Activated naive CD8-positive, alpha-beta T cell treated with anti-CD3 and anti-CD28 coated beads, Interleukin-2, amount 10 ng/mL, durations not matched to agents 7 days and 5 days (primary cell): Measurements from ENCODE around the gene TESPA1. TPM values are rescaled to one million over a fixed set of nuclear protein-coding genes. Genes with fewer than 3 reads are reported as not detected.
A peak's percentile ranks its signal among the peaks of the same experiment; 100 is the strongest.

Source experiments
- ATAC-seq: fragments of 150-1000 bp; cut with Tn5 transposase; one replicate; pipeline ENCODE4 v1.10.0; 2021; ENCODE audit warnings: low read depth, moderate library complexity
- POLR2A ChIA-PET: fragments of 350-600 bp; sonication (Branson Sonifier 250); formaldehyde crosslinking; loops from one replicate; lab custom pipeline; 2021; ENCODE audit warnings: antibody characterized with exemption; lab: Charles Lee
- DNase-seq: peaks from one replicate; pipeline ENCODE4 v3.0.0; 2021
- H3K27ac Mint-ChIP-seq: one replicate; pipeline ENCODE4 v1.8.0; 2022; ENCODE audit warnings: mild to moderate bottlenecking, mixed read lengths
- H3K27me3 Mint-ChIP-seq: one replicate; pipeline ENCODE4 v1.8.0; 2022; ENCODE audit warnings: mild to moderate bottlenecking, moderate library complexity, mixed read lengths
- H3K36me3 Mint-ChIP-seq: one replicate; pipeline ENCODE4 v1.8.0; 2021; ENCODE audit warnings: mild to moderate bottlenecking, mixed read lengths
- H3K4me1 Mint-ChIP-seq: one replicate; pipeline ENCODE4 v1.8.0; 2021; ENCODE audit warnings: mixed read lengths
- H3K4me3 Mint-ChIP-seq: one replicate; pipeline ENCODE4 v1.8.0; 2022; ENCODE audit warnings: mild to moderate bottlenecking, moderate library complexity, mixed read lengths
- H3K9me3 Mint-ChIP-seq: one replicate; pipeline ENCODE4 v1.8.0; 2021; ENCODE audit warnings: mixed read lengths
- total RNA-seq, 2 experiments: library from RNA; stranded (reverse); gene quantifications; one replicate each; pipeline ENCODE4 v1.2.3, GENCODE V29; 2021

TESPA1 gene
- total RNA-seq, 2 experiments from 2014 or later = 105 to 112 TPM

GRCh38 chr12:54933376-54933775, 51.2 kb downstream of the TESPA1 start:
- peaks cover 32% of the 10 kb centered on the region for H3K9me3 Mint-ChIP-seq
- H3K4me1 Mint-ChIP-seq = peaks cover 35% of the 10 kb centered on the region
- H3K27ac Mint-ChIP-seq = peak overlapping the region; percentile 52
- ATAC-seq = peak; percentile 45
- POLR2A ChIA-PET = no interaction called here
- H3K27me3 Mint-ChIP-seq = no peaks in the 10 kb centered on the region
- peak overlapping the region; percentile 32 for H3K4me3 Mint-ChIP-seq
- DNase-seq = no peak
- peaks cover 33% of the 10 kb centered on the region for H3K36me3 Mint-ChIP-seq

GRCh38 chr12:54932691-54933090, 51.9 kb downstream of the TESPA1 start:
- Mint-ChIP-seq H3K9me3 (peaks cover 30% of the 10 kb centered on the region), H3K4me3 (peak overlapping the region; percentile 32), H3K4me1 (peaks cover 35% of the 10 kb centered on the region), H3K27ac (peak overlapping the region; percentile 52), H3K36me3 (peaks cover 31% of the 10 kb centered on the region), H3K27me3 (no peaks in the 10 kb centered on the region)
- POLR2A ChIA-PET = no interaction called here
- no peak for DNase-seq
- no peak for ATAC-seq

- POLR2A ChIA-PET = no interaction called here
- Mint-ChIP-seq H3K4me1 (peaks cover 35% of the 10 kb centered on the region), H3K4me3 (no peak overlapping the region), H3K9me3 (peaks cover 34% of the 10 kb centered on the region), H3K27me3 (no peaks in the 10 kb centered on the region), H3K36me3 (peaks cover 32% of the 10 kb centered on the region), H3K27ac (no peak overlapping the region)
- ATAC-seq = no peak
- no peak for DNase-seq
Measured at GRCh38 chr12:54932038-54932437, 52.5 kb downstream of the TESPA1 start.

- peaks cover 31% of the 10 kb centered on the region for H3K9me3 Mint-ChIP-seq
- H3K27ac Mint-ChIP-seq = no peak overlapping the region
- H3K4me3 Mint-ChIP-seq = no peak overlapping the region
- POLR2A ChIA-PET = no interaction called here
- H3K36me3 Mint-ChIP-seq = peaks cover 27% of the 10 kb centered on the region
- peaks cover 17% of the 10 kb centered on the region for H3K4me1 Mint-ChIP-seq
- DNase-seq = no peak
- H3K27me3 Mint-ChIP-seq = no peaks in the 10 kb centered on the region
- no peak for ATAC-seq
Measured at GRCh38 chr12:54929998-54930397, 54.6 kb downstream of the TESPA1 start.

- DNase-seq (no peak), ATAC-seq (no peak)
- H3K9me3 Mint-ChIP-seq = peaks cover 20% of the 10 kb centered on the region
- H3K27me3 Mint-ChIP-seq = no peaks in the 10 kb centered on the region
- POLR2A ChIA-PET = no interaction called here
- H3K4me3 Mint-ChIP-seq = no peak overlapping the region
- H3K4me1 Mint-ChIP-seq = peaks cover 2% of the 10 kb centered on the region
- no peak overlapping the region for H3K27ac Mint-ChIP-seq
- H3K36me3 Mint-ChIP-seq = peaks cover 19% of the 10 kb centered on the region
Measured at GRCh38 chr12:54926246-54926645, 58.3 kb downstream of the TESPA1 start.

- peaks cover 10% of the 10 kb centered on the region for H3K36me3 Mint-ChIP-seq
- ATAC-seq (no peak), DNase-seq (no peak)
- H3K4me3 Mint-ChIP-seq = no peak overlapping the region
- peaks cover 11% of the 10 kb centered on the region for H3K9me3 Mint-ChIP-seq
- H3K4me1 Mint-ChIP-seq = no peaks in the 10 kb centered on the region
- H3K27me3 Mint-ChIP-seq = no peaks in the 10 kb centered on the region
- H3K27ac Mint-ChIP-seq = no peak overlapping the region
- POLR2A ChIA-PET = no interaction called here
Measured at GRCh38 chr12:54924972-54925707, 59.4 kb downstream of the TESPA1 start.

- Mint-ChIP-seq H3K27me3 (peaks cover 2% of the 10 kb centered on the region), H3K4me3 (no peak overlapping the region), H3K27ac (no peak overlapping the region), H3K4me1 (no peaks in the 10 kb centered on the region), H3K9me3 (peaks cover 1% of the 10 kb centered on the region), H3K36me3 (peaks cover 5% of the 10 kb centered on the region)
- no peak for DNase-seq
- ATAC-seq = no peak
- POLR2A ChIA-PET = no interaction called here
Measured at GRCh38 chr12:54917001-54917488, 67.5 kb downstream of the TESPA1 start.

Other genes with a start within 250 kb of the TESPA1 start
- not detected for gene MUCL1, start 130.2 kb downstream of the TESPA1 start, total RNA-seq
- gene NEUROD4, start 35.2 kb upstream of the TESPA1 start, total RNA-seq = not detected
- gene OR9K2, start 141.6 kb upstream of the TESPA1 start, total RNA-seq = not detected
- gene OR10A7, start 236.3 kb upstream of the TESPA1 start, total RNA-seq = not detected